ENCODE results near the gene H2BW1.
"Not testable (repeated sequence)": the region's sequence is repeated elsewhere in the genome, so short reads cannot be mapped to it uniquely, and the experiment has no call there.

The H2BW1 gene

GRCh38 chrX:104013606-104014005 is at the start of gene H2BW1:
TSS of gene H2BW1 (minus strand) at chrX:104013708. CDS start at chrX:104013576, 132 bp downstream.
- DNase-seq (ENCODE audit: low spot score): no peak

- DNase-seq (ENCODE audit: low spot score): not testable (repeated sequence)
Measured at GRCh38 chrX:104062636-104063035, 49.1 kb upstream of the H2BW1 start.

GRCh38 chrX:104054956-104055355 is 41.4 kb upstream of the H2BW1 start:
- not testable (repeated sequence) for DNase-seq (ENCODE audit: low spot score)

GRCh38 chrX:104047171-104047570 is 33.7 kb upstream of the H2BW1 start:
- no peak for DNase-seq (ENCODE audit: low spot score)

GRCh38 chrX:104045642-104046041 is 32.1 kb upstream of the H2BW1 start:
- DNase-seq (ENCODE audit: low spot score): no peak

- DNase-seq (ENCODE audit: low spot score): no peak
Measured at GRCh38 chrX:104041003-104041402, 27.5 kb upstream of the H2BW1 start.

- DNase-seq (ENCODE audit: low spot score): no peak
Measured at GRCh38 chrX:104039689-104040505, 26.4 kb upstream of the H2BW1 start, which contains the start of gene H2BW2. TSS of gene H2BW2 (plus strand) at chrX:104039956. CDS start at chrX:104039995, 39 bp downstream.

- DNase-seq (ENCODE audit: low spot score): no peak
Measured at GRCh38 chrX:104018126-104018525, 4.6 kb upstream of the H2BW1 start.

GRCh38 chrX:104015576-104015975 is 2.1 kb upstream of the H2BW1 start:
- not testable (repeated sequence) for DNase-seq (ENCODE audit: low spot score)

- DNase-seq (ENCODE audit: low spot score): no peak
Measured at GRCh38 chrX:104013158-104013557, 350 bp downstream of the H2BW1 start.

GRCh38 chrX:104008831-104009230 is 4.7 kb downstream of the H2BW1 start:
- DNase-seq (ENCODE audit: low spot score): no peak

GRCh38 chrX:103999234-103999633 is 14.3 kb downstream of the H2BW1 start:
- no peak for DNase-seq (ENCODE audit: low spot score)

- not testable (repeated sequence) for DNase-seq (ENCODE audit: low spot score)
Measured at GRCh38 chrX:103983508-103983907, 30.0 kb downstream of the H2BW1 start.

- DNase-seq (ENCODE audit: low spot score): not testable (repeated sequence)
Measured at GRCh38 chrX:103962411-103963278, 50.9 kb downstream of the H2BW1 start, which contains the start of gene TMSB15B. TSS of gene TMSB15B (plus strand) at chrX:103962627.
